Caco-2 (cell line): Measurements from ENCODE around the gene ACSM6. TPM values are rescaled to one million over a fixed set of nuclear protein-coding genes. Genes with fewer than 3 reads are reported as not detected.

Experiments
- BruUV-seq: library from RNA; stranded (reverse); fragments of 400-500 nt; replicated peaks from 2 replicates; lab custom pipeline; 2021; lab: Mats Ljungman, UMichigan
- CTCF ChIA-PET: fragments of 300-600 bp; sonication (Branson Sonifier 250); formaldehyde crosslinking; loops from one replicate; lab custom pipeline; 2022; ENCODE audit warnings: antibody characterized with exemption; lab: Charles Lee
- POLR2A ChIA-PET: fragments of 300-600 bp; sonication (Branson Sonifier 250); formaldehyde crosslinking; loops from one replicate; lab custom pipeline; 2022; ENCODE audit warnings: antibody characterized with exemption; lab: Charles Lee
- DNase-seq, 2 experiments: peaks; one replicate each; pipeline versions ENCODE4 v3.0.0 to v3.0.0-alpha.2; 2020 to 2022
- H3K27me3 ChIP-seq: replicated peaks from 2 replicates; pipeline ENCODE4 v1.6.0; 2011; ENCODE audit warnings: low read length; ENCODE audit not compliant: control insufficient read depth, insufficient read depth
- H3K36me3 ChIP-seq: 2 replicates; pipeline ENCODE4 v1.5.1; 2011; ENCODE audit warnings: low read length; ENCODE audit not compliant: control insufficient read depth, insufficient read depth
- H3K4me1 ChIP-seq: fragments of 250-450 bp; sonication (Bioruptor Pico); 2 replicates; pipeline ENCODE4 v1.5.1; 2020; ENCODE audit warnings: mild to moderate bottlenecking
- H3K4me3 ChIP-seq: 2 replicates; pipeline ENCODE4 v1.5.1; 2011; ENCODE audit warnings: low read depth, mild to moderate bottlenecking, control low read depth, low read length
- H3K9me3 ChIP-seq: fragments of 250-450 bp; sonication (Bioruptor Pico); 2 replicates; pipeline ENCODE4 v1.5.1; 2020; ENCODE audit warnings: mild to moderate bottlenecking, moderate library complexity
- H3K27ac Mint-ChIP-seq: one replicate; pipeline ENCODE4 v1.8.0; 2022; ENCODE audit warnings: mixed read lengths; ENCODE audit not compliant: unreplicated experiment
- H3K27me3 Mint-ChIP-seq: one replicate; pipeline ENCODE4 v1.8.0; 2022; ENCODE audit warnings: mixed read lengths; ENCODE audit not compliant: insufficient read depth, unreplicated experiment
- H3K36me3 Mint-ChIP-seq: one replicate; pipeline ENCODE4 v1.8.0; 2022; ENCODE audit warnings: mild to moderate bottlenecking, mixed read lengths; ENCODE audit not compliant: insufficient read depth, unreplicated experiment
- H3K4me1 Mint-ChIP-seq: one replicate; pipeline ENCODE4 v1.8.0; 2022; ENCODE audit warnings: low read depth, mixed read lengths; ENCODE audit not compliant: unreplicated experiment
- H3K4me3 Mint-ChIP-seq: one replicate; pipeline ENCODE4 v1.8.0; 2022; ENCODE audit warnings: mild to moderate bottlenecking, moderate library complexity, mixed read lengths; ENCODE audit not compliant: unreplicated experiment
- H3K9me3 Mint-ChIP-seq: one replicate; pipeline ENCODE4 v1.8.0; 2022; ENCODE audit warnings: mixed read lengths; ENCODE audit not compliant: unreplicated experiment
- CTCF ChIP-seq, 2 experiments: fragments of 200-600 bp in 1 of 2; IDR thresholded peaks; 1 replicate in 1 of 2; 2 replicates in 1 of 2; pipeline versions ENCODE4 v1.5.1 to v1.8.0; 2011 to 2022; ENCODE audit warnings: antibody characterized with exemption in 1 of 2, control low read depth in 1 of 2, inconsistent platforms in 1 of 2, low read depth in 1 of 2, low read length in 1 of 2, mild to moderate bottlenecking in 1 of 2, moderate library complexity in 1 of 2; ENCODE audit not compliant: insufficient read depth in 1 of 2, severe bottlenecking in 1 of 2, unreplicated experiment in 1 of 2
- intact Hi-C: fragments of 100-400 bp; cut with micrococcal nuclease; formaldehyde crosslinking; loops from one replicate; pipeline ENCODE4 v1.10.0; 2022; ENCODE audit not compliant: unreplicated experiment
- total RNA-seq: library from RNA; stranded (reverse); gene quantifications from 2 replicates; pipeline ENCODE4 v1.2.3, GENCODE V29; 2022

ACSM6 gene
- total RNA-seq, 1 experiment from 2014 or later: not detected

DNA sequence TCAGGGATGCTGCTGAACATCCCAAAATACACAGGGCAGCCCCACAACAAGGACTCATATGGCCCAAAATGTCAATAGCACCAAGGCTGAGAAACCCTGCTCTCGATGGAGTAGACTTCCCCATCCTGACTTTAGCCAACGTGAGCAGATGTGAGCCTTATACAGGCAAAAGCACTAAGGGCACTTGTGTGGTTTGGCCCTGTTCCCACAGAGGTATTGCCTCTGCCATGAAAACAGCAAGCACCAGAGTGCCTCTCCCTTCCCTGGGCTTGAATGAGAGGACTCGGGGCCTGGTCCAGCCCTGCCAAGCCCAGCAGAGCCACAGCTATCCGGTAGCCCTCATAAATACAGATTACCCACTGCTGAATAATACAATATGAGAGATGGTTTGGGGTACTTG is 47.5 kb downstream of the ACSM6 start:
- POLR2A ChIA-PET: no interaction called here
- intact Hi-C loops: loop anchor here (5.0 kb wide), 1 partner anchor 279 kb away; no protein-coding TSS in a partner anchor
- no TSS peak for BruUV-seq
- CTCF ChIA-PET: no interaction called here
- no peaks in the 10 kb centered on the region for H3K27me3 Mint-ChIP-seq
- Histone ChIP-seq H3K4me3 (no peak overlapping the region), H3K4me1 (peaks cover under 1% of the 10 kb centered on the region), H3K9me3 (no peaks in the 10 kb centered on the region), H3K36me3 (peaks cover 16% of the 10 kb centered on the region), H3K27me3 (no peaks in the 10 kb centered on the region)
- H3K36me3 Mint-ChIP-seq: peaks cover 100% of the 10 kb centered on the region
- no peak overlapping the region for H3K27ac Mint-ChIP-seq
- H3K4me3 Mint-ChIP-seq: no peak overlapping the region
- no peaks in the 10 kb centered on the region for H3K9me3 Mint-ChIP-seq
- H3K4me1 Mint-ChIP-seq: no peaks in the 10 kb centered on the region
- TF ChIP-seq CTCF (IDR thresholded peaks at IDR 0.05; ENCODE audit: insufficient read depth in 1 of 2, low read depth in 1 of 2, low read length in 1 of 2, severe bottlenecking in 1 of 2, unreplicated experiment in 1 of 2): no peak
- no peak for DNase-seq

DNA sequence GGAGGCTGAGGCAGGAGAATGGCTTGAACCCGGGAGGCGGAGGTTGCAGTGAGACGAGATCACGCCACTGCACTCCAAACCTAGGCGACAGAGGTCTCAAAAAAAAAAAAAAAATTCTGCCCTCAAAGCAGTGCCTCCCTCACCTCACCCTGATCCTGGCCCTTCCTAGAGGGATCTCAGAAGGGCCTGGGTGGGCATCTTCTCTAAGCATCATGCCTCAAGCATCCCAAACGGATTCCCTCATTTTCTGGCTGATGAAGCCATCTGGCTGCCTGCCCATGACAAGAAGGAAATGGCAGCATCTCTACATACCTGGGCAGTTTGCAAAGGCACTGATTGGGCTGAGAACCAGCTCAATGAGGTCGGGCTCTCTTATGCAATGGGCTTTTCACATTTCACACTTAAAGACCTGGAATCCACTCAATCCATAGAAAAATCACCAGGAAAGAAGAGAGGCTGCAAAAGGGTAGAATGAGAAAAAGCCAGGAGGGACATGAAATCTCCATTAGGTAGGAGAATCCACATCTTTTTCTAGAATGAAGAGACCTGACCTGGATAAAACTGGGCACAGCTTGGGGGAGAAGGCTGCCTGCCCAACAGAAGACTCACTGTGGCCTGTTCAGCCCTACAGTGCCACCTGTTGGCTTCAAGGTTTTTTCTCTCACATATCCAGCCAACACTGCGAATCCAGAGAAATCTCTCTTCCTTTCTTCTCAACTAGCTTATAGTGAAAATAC is 48.7 kb downstream of the ACSM6 start:
- H3K9me3 ChIP-seq: no peaks in the 10 kb centered on the region
- peak; percentile 70 to 82 for TF ChIP-seq CTCF (IDR thresholded peaks at IDR 0.05; ENCODE audit: insufficient read depth in 1 of 2, low read depth in 1 of 2, low read length in 1 of 2, severe bottlenecking in 1 of 2, unreplicated experiment in 1 of 2)
- ChIA-PET POLR2A (interaction anchor here (0.6 kb wide), 1 partner anchor 28 kb away, joined by 3 read pairs; no protein-coding TSS in a partner anchor), CTCF (interaction anchor here (0.9 to 2.5 kb wide), 9 partner anchors 12 to 279 kb away, joined by 3 to 21 read pairs (median 4); no protein-coding TSS in a partner anchor)
- BruUV-seq: no TSS peak
- Mint-ChIP-seq H3K27ac (peak overlapping the region; percentile 50), H3K36me3 (peaks cover 98% of the 10 kb centered on the region), H3K27me3 (no peaks in the 10 kb centered on the region), H3K9me3 (no peaks in the 10 kb centered on the region), H3K4me3 (no peak overlapping the region), H3K4me1 (peaks cover 9% of the 10 kb centered on the region)
- intact Hi-C loops: loop anchor here (1.0 to 5.0 kb wide), 4 partner anchors 59 to 612 kb away; no protein-coding TSS in a partner anchor
- DNase-seq: peak; percentile 55 to 66
- no peak overlapping the region for H3K4me3 ChIP-seq
- H3K27me3 ChIP-seq: no peaks in the 10 kb centered on the region
- peaks cover 12% of the 10 kb centered on the region for H3K4me1 ChIP-seq
- peaks cover 14% of the 10 kb centered on the region for H3K36me3 ChIP-seq

GRCh38 chr10:95243318-95243617 is 49.2 kb downstream of the ACSM6 start:
- TF ChIP-seq CTCF (IDR thresholded peaks at IDR 0.05; ENCODE audit: insufficient read depth in 1 of 2, low read depth in 1 of 2, low read length in 1 of 2, severe bottlenecking in 1 of 2, unreplicated experiment in 1 of 2): no peak
- Mint-ChIP-seq H3K4me3 (no peak overlapping the region), H3K36me3 (peaks cover 98% of the 10 kb centered on the region), H3K27ac (peak overlapping the region; percentile 50), H3K27me3 (no peaks in the 10 kb centered on the region), H3K4me1 (peaks cover 14% of the 10 kb centered on the region), H3K9me3 (no peaks in the 10 kb centered on the region)
- H3K36me3 ChIP-seq: peaks cover 14% of the 10 kb centered on the region
- DNase-seq: no peak
- ChIA-PET POLR2A (interaction anchor here (0.6 kb wide), 1 partner anchor 28 kb away, joined by 3 read pairs; no protein-coding TSS in a partner anchor), CTCF (interaction anchor here (0.9 to 2.5 kb wide), 9 partner anchors 11 to 279 kb away, joined by 3 to 21 read pairs (median 4); no protein-coding TSS in a partner anchor)
- peaks cover 17% of the 10 kb centered on the region for H3K4me1 ChIP-seq
- BruUV-seq: no TSS peak
- H3K4me3 ChIP-seq: no peak overlapping the region
- no peaks in the 10 kb centered on the region for H3K9me3 ChIP-seq
- H3K27me3 ChIP-seq: no peaks in the 10 kb centered on the region
- intact Hi-C loops: loop anchor here (1.0 to 5.0 kb wide), 4 partner anchors 60 to 613 kb away; no protein-coding TSS in a partner anchor
